Measurements from ENCODE around the gene ACBD3.

DNA sequence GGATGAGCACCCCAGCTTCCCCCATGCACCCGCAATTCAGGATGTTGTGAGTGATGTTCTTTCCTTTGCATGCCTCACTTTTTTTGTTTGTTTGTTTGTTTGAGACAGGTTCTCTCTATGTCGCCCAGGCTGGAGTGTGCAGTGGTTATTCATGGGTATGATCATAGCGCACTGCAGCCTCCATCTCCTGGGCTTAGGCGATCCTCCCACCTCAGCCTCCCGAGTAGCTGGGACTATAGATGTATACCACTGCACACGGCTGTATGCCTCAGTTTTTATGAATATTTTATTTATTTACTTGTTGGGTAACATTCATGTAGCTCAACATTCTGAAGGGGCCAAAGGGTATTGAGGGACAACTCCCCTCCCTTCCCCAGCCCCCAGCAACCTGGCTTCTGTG lies 69.2 kb downstream of the ACBD3 start:
- TF ChIP-seq EZH2 (IDR thresholded peaks at IDR 0.05; ENCODE audit: insufficient read depth, poor library complexity, severe bottlenecking), result no peak
- no peak for TF ChIP-seq EZH2phosphoT487 (IDR thresholded peaks at IDR 0.05; ENCODE audit: insufficient read depth, low read depth)
